Lower leg skin (tissue), 4 donors: Measurements from ENCODE around the gene CD63. TPM values are rescaled to one million over a fixed set of nuclear protein-coding genes. Genes with fewer than 3 reads are reported as not detected.
A peak's percentile ranks its signal among the peaks of the same experiment; 100 is the strongest.

Experiments used
- DNase-seq, 2 donors: peaks; one replicate each; pipeline ENCODE4 v3.0.0-alpha.2; 2019; ENCODE audit warnings: low spot score in 2 of 2
- H3K4me3 ChIP-seq: fragments of 200-600 bp; sonication (generic); 2 replicates; pipeline ENCODE4 v1.5.1; 2017; ENCODE audit warnings: mild to moderate bottlenecking, low read depth; ENCODE audit not compliant: poor library complexity, severe bottlenecking
- POLR2A ChIP-seq, 2 donors: fragments of 450-650 bp; IDR thresholded peaks; one replicate each; pipeline ENCODE4 v1.6.1; 2016 to 2017; ENCODE audit warnings: antibody characterized with exemption in 2 of 2, mild to moderate bottlenecking in 1 of 2, moderate library complexity in 1 of 2
- WGBS, 2 donors: methylation state at CpG; one replicate each; pipeline ENCODE4 v1.1.5; 2018; 5-methylcytosine and 5-hydroxymethylcytosine counted together
- intact Hi-C: fragments of 100-400 bp; cut with DNase I; formaldehyde crosslinking; loops from one replicate; pipeline ENCODE4 v1.15.0; 2023; ENCODE audit warnings: low total_unique reads
- total RNA-seq, 4 donors: library from RNA; depleted of rRNA; stranded (reverse); fragments of >200 nt; gene quantifications; one replicate each; pipeline ENCODE4 v1.1.0, GENCODE V29; 2016
- TF ChIP-seq, protein P1 (sequence below), 3 donors: fragments of 450-650 bp; IDR thresholded peaks; one replicate each; pipeline ENCODE4 v1.5.1; 2016; ENCODE audit warnings: antibody characterized with exemption in 3 of 3, mild to moderate bottlenecking in 3 of 3, moderate library complexity in 2 of 3

The CD63 gene
- total RNA-seq, 4 donors from 2014 or later, result 151 to 408 (median 196) TPM

DNA sequence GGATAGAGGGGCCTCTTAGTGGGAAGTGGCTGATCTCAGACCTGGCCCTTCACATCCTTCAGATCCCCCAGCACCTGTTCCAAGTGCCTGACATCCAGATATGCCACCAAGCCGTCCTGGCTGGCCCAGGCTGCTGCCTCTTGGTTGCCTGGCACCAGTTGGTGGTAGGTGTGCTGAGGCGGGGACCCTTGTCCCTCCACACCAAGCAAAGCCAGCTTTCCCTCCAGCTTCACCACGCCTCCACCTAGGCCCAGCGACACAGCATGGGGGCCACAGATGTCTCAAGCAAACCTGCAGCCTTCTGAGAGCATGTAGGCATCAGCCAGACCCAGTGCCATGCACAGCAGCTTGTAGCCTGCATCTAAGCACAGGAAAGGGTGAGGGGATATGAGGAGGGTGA, 3.5 kb upstream of the CD63 start:
- peak in 1 of 2 donors; percentile 79 for DNase-seq
- TF ChIP-seq, protein P1, sequence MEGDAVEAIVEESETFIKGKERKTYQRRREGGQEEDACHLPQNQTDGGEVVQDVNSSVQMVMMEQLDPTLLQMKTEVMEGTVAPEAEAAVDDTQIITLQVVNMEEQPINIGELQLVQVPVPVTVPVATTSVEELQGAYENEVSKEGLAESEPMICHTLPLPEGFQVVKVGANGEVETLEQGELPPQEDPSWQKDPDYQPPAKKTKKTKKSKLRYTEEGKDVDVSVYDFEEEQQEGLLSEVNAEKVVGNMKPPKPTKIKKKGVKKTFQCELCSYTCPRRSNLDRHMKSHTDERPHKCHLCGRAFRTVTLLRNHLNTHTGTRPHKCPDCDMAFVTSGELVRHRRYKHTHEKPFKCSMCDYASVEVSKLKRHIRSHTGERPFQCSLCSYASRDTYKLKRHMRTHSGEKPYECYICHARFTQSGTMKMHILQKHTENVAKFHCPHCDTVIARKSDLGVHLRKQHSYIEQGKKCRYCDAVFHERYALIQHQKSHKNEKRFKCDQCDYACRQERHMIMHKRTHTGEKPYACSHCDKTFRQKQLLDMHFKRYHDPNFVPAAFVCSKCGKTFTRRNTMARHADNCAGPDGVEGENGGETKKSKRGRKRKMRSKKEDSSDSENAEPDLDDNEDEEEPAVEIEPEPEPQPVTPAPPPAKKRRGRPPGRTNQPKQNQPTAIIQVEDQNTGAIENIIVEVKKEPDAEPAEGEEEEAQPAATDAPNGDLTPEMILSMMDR (IDR thresholded peaks at IDR 0.05), result no peak
- no peak for TF ChIP-seq POLR2A (IDR thresholded peaks at IDR 0.05)
- intact Hi-C loops, result no loop called here
- no peak overlapping the region for H3K4me3 ChIP-seq
- WGBS, 2 donors, result 84 to 92% methylated on average over 4 of the region's 4 CpGs

DNA sequence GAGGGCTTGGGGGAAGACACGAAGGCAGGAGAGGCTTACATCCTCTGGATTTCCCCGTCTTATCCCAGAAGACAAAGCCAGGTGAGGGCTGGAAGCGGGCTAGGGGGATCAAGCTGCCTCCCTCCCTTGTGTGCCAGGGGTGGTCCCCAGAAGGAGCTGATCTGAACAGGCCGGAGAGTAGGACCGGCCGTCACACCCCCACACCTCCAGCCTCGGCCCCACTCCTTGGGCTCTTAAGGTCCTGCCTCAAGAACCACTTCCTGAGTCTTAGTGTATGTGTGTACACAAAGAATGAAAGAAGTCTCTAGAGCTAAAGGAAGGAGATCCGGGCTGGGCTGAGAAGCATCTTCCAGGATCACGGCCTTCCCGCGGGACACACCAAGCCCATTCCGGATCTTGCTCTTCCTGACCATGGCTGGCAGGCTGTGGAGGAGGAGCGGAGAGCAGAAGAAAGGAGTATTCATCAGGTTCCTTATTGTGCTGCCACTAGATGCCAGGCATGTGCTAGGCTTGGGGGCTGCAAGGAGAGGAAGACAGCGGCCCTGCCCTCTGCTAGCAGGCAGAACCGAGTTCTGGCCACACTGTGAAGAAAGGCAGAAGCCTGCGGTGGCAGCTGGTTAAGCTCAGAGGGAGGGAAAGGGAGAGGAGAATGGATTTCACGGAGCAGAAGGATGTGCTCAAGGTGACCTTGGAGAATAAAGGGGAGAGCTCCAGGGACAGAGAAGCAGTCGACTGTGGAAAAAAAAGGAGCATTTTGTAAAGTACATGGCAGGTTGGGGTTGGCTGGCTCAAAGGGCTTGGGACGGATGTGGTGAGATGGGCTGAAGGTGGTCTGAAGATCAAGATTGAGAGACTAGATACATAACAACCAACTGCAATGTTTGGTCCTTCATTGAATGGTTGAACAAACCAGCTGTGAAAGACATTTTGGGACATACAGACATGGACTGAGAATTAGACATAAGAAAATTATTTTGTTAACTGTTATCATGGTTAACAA, 1.3 kb upstream of the CD63 start:
- intact Hi-C loops, result no loop called here
- TF ChIP-seq, protein P1 (IDR thresholded peaks at IDR 0.05), result no peak
- TF ChIP-seq POLR2A (IDR thresholded peaks at IDR 0.05), result no peak
- peak overlapping the region; percentile 1 for H3K4me3 ChIP-seq
- DNase-seq, result peak; percentile 59 to 88
- 6 to 8% methylated on average over 14 to 17 of the region's 19 CpGs for WGBS, 2 donors

DNA sequence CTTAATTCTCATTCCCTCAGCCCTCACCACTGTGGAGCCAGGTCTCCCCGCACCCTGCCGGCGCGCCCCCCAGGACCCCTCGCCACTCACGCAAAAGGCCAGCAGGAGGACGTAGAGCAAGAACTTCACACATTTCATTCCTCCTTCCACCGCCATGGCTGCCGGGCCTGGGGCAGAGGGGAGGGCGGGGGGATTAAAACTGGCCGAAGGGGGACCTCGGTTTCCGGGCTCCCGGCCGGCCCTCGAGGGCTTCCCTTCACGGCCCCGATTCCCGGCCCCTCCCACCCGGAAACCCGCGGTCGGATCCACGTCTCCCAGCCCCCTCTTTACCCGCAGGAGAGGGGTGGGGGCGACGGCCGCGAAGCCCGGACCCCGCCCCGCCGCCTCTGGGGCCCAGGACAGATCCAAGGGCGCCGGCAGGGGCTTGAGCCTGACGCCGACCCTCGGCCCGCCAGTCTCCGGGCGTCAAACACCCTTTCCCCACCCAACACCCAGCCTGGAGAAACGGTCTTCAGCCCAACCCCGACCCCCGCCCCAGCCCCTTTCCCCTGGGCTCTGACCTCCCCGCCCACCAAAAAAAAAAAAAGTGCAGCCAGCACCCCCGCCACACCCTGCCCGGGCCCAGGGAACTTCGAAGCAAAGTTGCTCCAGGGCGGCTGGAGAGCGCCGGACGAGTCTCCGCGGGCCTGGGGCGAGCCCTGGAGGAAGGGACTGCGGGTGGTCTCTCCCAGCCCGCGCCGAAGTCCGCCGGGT, 447 bp downstream of the CD63 start:
- peak; percentile 82 to 97 for DNase-seq
- intact Hi-C loops, result no loop called here
- H3K4me3 ChIP-seq, result peak overlapping the region; percentile 70
- TF ChIP-seq, protein P1 (IDR thresholded peaks at IDR 0.05), result no peak
- no peak for TF ChIP-seq POLR2A (IDR thresholded peaks at IDR 0.05)
- 0% methylated on average over 29 to 31 of the region's 61 CpGs for WGBS, 2 donors

DNA sequence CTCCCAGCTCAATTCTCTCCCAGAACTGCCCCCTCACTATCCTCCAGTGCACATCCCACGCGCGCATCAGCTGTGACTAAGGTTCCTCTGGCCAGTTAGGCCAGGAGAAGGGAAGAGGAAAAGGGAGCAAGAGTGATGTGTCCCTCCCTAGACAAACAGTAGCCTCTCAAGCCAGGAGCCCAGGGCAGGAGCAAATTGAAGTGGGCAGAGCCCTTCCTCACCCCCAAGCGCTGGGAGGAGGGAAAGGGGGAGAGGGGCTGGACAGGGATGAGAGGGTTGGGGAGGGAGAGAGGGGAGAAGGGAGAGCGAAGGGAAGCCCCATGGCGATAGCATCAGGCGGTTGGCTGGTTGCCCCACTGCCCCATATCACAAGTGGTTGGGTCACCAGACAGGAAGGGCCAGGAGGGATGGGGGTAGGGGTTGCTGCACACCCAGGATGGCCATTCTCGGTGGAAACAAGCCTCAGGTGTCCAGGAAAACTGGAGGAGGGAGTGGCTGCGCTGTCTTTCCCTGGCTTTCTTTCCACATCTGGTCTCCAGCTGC, 1.1 kb downstream of the CD63 start:
- TF ChIP-seq POLR2A (IDR thresholded peaks at IDR 0.05), result no peak
- TF ChIP-seq, protein P1 (IDR thresholded peaks at IDR 0.05), result no peak
- intact Hi-C loops, result no loop called here
- DNase-seq, result peak; percentile 73 to 96
- peak overlapping the region; percentile 70 for H3K4me3 ChIP-seq
- WGBS, 2 donors, result 6 to 8% methylated on average over 9 of the region's 9 CpGs

DNA sequence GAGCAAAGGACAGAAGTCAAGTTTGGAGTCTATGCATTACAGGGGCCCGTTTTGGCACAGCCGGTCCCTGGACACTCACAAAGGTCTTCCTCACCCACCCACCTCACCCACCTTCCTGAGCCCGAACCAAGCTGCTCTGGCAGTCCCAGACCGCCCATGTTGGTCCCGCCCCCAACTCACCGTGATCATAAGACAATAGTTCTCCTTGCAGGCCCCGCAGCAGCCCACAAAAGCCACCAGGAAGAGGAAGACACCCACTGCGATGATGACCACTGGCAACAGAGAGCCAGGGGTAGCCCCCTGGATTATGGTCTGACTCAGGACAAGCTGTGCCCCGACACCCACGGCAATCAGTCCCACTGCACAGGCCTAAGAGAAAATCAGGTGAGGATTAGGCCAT, 1.8 kb downstream of the CD63 start:
- intact Hi-C loops, result no loop called here
- H3K4me3 ChIP-seq, result no peak overlapping the region
- TF ChIP-seq POLR2A (IDR thresholded peaks at IDR 0.05), result no peak
- TF ChIP-seq, protein P1 (IDR thresholded peaks at IDR 0.05), result no peak
- WGBS, 2 donors, result 27 to 41% methylated on average over 10 of the region's 10 CpGs
- DNase-seq, result no peak
